GM03348 (cell line): ENCODE measurements around the gene VSTM2B.

Experiments
- DNase-seq: peaks from one replicate; pipeline ENCODE4 v3.0.0; 2012; ENCODE audit warnings: low spot score

VSTM2B gene

DNA sequence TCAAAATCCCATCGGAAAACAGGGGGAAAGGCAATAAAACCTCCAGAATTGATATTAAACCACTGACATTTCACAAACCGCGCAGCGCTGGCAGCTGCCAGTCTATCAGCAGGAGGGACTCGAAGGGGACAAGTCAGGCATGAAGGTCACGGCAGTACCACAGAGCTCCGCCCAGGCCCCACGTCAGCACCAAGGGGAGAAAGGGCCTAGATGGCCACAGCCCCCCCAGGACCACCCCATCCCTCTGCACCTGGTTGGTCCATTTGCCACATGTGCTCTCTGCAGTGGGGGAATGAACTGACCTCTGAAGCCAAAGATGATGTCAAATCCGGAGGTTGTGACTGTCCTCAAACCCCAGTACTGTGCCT, 9.5 kb upstream of the VSTM2B start:
- DNase-seq: no peak

DNA sequence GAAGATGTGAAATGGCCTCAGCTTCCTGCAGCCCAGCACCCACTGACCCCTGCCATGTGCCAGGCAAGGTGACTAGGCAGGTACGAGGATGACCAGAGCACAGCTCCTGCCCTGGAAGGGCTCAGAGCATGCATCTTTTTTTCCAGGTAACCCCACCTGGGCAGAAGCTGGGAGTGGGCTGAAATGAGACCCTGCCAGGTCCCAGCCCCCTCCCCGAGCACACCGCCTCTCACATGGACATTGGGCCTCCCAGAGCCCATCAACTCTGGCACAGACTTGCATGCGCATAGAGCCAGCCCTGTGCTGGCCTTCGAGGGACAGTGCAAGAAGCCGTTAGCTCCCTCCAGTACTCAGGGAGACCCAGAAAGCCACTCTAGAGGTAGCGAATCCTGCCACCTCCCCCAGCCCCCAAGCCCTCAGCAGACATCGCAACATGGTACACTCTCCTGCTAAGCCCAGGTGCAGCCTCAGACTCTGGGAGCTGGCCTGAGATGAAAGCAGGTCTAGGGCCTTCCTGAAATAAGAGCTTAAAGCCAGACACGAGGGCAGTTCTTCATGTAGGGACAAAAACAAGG, 8.9 kb upstream of the VSTM2B start:
- DNase-seq: no peak

- no peak for DNase-seq
Observed at GRCh38 chr19:29517412-29517811, 8.4 kb upstream of the VSTM2B start.

- no peak for DNase-seq
Observed at GRCh38 chr19:29517946-29518345, 7.8 kb upstream of the VSTM2B start.

GRCh38 chr19:29519146-29519545, 6.6 kb upstream of the VSTM2B start:
- no peak for DNase-seq

GRCh38 chr19:29519931-29520330, 5.9 kb upstream of the VSTM2B start:
- DNase-seq: no peak

DNA sequence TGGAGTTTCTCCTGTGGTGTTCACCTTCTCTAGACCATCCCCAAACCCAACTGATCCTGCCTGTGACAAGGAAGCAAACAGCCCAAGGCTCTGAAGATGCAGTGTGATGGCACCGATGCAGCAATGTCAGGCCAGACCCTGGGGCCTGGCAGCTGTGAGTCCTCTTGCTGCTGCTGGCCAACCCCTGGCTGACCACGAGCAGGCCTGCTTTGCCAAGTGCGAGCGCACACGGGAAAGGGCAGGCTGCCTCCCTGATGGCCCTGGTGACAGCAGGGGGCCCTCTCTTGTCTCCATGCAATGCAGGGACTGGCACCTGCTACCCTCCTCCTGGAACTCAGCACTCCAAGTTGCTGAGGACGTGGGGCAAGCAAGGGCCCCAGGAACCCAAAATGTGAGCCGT, 5.4 kb upstream of the VSTM2B start:
- no peak for DNase-seq

GRCh38 chr19:29521291-29522075, 4.3 kb upstream of the VSTM2B start:
- DNase-seq: no peak

- no peak for DNase-seq
Observed at GRCh38 chr19:29523568-29523967, 2.2 kb upstream of the VSTM2B start.

GRCh38 chr19:29524201-29524911, 1.4 kb upstream of the VSTM2B start:
- DNase-seq: no peak

- no peak for DNase-seq
Observed at GRCh38 chr19:29524912-29525831, 622 bp upstream of the VSTM2B start.

DNA sequence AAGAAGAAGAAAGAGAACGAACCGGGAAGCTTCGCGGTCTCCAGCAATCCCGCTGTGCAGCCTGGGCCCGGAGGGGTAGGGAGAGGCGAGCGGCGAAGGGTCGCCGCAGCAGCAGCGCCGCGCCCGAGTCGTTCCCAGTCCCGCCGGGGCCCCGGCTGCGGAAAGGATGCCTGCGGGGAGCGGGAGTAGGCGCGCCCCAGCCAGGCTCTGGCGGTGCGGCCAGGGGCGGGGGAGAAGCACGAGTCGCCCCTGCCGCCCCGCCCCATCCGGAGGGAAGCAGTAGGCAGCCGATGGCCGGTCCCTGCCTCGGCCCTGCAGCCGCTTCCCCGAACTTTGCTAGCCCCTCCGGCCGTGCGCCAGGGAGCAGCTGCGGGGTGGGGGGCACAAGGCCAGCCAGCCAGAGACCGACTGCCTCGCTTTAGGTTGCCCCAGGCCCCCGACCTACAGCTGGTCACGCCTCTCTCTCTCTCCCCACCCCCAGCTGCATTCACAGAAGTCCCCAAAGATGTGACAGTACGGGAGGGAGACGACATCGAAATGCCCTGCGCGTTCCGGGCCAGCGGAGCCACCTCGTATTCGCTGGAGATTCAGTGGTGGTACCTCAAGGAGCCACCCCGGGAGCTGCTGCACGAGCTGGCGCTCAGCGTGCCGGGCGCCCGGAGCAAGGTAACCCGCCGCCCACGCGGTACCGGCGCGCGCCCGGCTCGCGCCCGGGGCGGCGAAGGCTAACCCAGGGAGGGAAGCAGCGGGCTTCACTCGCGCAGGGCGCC, 1.1 kb downstream of the VSTM2B start:
- DNase-seq: peak; percentile 37

DNA sequence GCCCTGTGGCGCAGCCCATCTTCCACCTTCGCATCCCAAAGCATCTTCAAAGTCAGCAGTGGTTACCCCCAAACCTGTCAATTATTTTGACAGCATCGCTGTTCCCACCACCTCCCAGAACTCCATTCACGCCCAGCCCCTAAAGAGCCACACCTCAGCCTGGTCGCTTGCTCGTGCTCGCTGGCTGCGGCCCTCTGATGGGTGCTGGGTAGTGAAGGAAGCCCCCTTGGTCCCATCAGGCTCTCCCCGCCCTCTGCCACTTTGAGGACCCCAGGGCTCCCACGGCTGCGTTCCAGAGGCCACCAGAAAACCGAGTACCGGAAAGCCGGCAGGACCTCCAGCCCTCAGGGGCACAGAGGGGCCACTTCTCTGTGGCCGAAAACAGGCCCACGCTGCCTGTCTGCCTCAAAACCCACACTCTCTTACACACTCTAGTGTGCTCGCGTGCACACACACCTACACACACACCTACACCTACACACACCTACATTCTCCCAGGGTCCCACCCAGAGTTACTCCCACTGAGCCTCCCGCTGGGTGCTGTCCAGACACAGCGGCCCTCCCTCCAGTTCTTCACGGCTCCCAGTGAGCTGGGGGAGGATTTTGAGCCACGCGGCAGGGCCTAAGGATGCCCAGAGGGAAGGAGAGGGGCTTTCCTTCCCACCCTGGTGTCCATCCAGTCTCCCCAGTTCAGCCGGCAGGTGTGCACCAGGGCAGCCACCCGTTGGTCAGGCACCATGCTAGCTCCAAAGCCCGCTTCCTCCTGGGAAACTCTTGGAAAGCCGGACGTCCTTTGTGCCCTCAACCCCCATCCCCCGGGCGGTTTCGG, 1.9 kb downstream of the VSTM2B start:
- no peak for DNase-seq

DNA sequence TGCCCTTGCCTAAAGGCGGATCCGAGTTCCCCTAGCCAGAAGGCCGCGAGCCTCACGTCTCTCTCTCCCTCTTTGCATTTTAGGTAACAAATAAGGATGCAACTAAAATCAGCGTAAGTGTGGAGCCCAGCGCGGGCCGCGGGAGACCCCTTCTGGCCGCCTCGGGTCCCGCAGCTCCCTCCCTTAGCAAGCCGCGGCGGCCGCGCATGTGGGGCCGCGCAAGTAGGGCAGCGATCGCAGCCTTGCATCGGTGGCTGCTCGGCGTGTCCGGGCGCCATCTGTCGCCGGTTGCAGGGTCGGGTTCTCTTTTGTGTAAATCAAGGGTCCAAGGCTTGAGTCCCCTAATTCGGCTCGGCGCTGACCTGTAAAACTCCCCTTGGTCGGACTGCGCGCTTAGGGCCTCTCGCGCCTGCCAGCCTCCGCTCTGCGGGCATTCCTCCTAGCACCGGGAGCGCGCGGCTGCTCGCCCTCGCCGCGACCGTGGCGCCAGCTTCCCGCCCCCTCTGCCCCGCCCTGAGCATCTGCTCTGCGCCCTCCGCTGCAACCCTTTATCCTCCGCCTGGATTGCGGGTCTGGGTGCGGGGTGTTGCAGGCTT, 2.7 kb downstream of the VSTM2B start:
- peak; percentile 93 for DNase-seq

- DNase-seq: no peak
Observed at GRCh38 chr19:29528946-29529645, 3.3 kb downstream of the VSTM2B start.

- no peak for DNase-seq
Observed at GRCh38 chr19:29529646-29530539, 4.1 kb downstream of the VSTM2B start.

- DNase-seq: no peak
Observed at GRCh38 chr19:29530540-29531457, 5.0 kb downstream of the VSTM2B start.
